ENCODE measurements around the gene RAI14. TPM values are rescaled to one million over a fixed set of nuclear protein-coding genes. Genes with fewer than 3 reads are reported as not detected.

RAI14 gene
- total RNA-seq: 38.0 and 51.1 TPM in 2 replicates

DNA sequence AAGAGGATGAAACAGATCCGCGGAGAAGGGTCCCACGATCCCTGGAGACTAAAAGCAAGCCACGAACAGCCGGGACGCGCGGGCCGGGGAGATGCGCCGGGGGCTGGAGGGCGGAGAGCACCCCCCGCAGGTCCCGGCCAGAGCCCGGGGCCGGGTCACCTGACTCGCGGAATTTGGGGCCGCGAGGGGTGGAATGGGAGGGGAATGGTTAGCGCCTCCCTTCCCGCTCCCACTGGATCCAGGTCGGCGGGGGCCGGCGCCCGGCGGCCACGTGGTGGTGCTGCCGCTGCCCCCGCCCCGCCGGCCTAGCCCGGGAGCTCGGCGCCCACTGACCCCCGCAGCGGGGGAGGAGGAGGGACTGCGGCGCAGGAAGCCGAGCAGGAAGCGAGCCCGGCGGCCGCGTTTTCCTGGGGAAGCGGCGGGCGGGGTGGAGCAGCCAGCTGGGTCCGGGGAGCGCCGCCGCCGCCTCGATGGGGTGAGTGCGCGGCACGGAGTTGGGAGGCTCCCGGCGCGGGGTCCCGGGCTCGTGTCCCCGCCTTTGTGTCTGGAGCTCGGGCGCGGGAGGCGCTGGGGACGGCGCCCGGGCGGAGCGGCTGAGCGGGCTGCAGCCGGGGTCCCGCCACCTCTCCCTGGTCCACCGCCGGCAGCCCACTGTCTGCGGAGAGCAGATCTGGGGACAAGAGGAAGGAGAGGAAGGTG, at the start of gene RAI14:
Gene RAI14, plus strand, starts transcription at position 328 of the 699 bp plus-strand sequence. CDS start 30,592 bp downstream, outside the sequence.

DNA sequence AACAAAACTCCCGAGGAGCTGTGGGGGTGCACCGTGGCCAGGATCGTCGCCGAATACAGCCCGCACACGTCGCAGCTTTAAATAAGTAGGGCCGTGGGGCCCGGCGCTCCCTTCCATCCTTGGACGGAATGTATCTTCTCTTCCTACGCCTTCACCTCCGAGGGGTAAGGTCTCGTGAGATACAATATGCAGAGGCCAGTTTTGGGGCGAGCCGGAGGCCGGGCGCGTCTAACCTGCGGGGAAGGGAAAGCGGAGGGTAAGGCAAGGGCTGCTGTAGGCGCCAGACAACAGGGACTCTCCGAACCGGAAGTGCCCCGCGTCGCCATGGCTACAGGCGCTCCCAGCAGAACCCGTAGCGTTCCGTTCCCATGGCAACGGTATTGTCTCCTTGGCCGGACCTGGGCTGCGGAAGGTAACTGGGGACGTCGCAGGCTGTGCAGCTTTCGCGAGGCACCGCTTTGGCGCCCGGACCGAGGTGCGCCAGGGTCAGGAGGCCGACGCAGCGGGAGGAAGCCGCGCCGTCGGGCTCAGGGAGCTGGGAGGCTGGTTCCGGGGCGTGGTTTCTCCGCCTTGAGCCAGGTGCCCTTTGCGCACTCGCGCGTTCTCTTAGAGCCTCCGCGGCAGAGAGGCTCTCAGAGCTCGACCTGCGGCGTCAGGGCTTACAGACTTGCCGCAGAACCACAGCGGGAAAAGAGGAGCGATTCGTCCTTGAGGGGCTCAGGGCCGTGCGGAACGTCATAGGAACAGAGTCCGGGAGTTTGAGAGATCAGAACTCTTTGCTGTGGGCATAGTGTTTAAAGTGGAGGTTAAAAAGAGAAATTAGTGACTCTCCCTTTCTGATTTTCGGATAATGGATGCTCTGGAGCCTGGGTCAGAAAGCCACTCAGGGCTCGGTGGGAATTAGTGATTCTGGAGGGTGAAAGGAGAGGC, 182.9 kb downstream of the RAI14 start, which contains the start of gene TTC23L:
Gene TTC23L, plus strand, starts transcription at position 380 of the 930 bp plus-strand sequence. CDS start 1,508 bp downstream, outside the sequence.

Other genes with a start within 250 kb of the RAI14 start
- not detected in 2 replicates for gene TTC23L, start 182.8 kb downstream of the RAI14 start, total RNA-seq

Data from hair follicular keratinocyte (primary cell).